ENCODE measurements around the gene KDM3A.
A peak's percentile ranks its signal among the peaks of the same experiment; 100 is the strongest.

KDM3A gene

GRCh38 chr2:86435531-86435930 is 5.6 kb upstream of the KDM3A start:
- no peak overlapping the region for H3K4me3 ChIP-seq (ENCODE audit: low read depth, low read length)
- TF ChIP-seq CTCF (IDR thresholded peaks at IDR 0.05; ENCODE audit: low read depth, low read length): no peak

- no peak overlapping the region for H3K4me3 ChIP-seq (ENCODE audit: low read depth, low read length)
- TF ChIP-seq CTCF (IDR thresholded peaks at IDR 0.05; ENCODE audit: low read depth, low read length): no peak
Measured at GRCh38 chr2:86436328-86436727, 4.8 kb upstream of the KDM3A start.

GRCh38 chr2:86439879-86440630 is 1.1 kb upstream of the KDM3A start:
- TF ChIP-seq CTCF (IDR thresholded peaks at IDR 0.05; ENCODE audit: low read depth, low read length): no peak
- 0 out of 2 replicates have a peak overlapping the region, but pooled peaks have one; percentile 11 for H3K4me3 ChIP-seq (ENCODE audit: low read depth, low read length)

- H3K4me3 ChIP-seq (ENCODE audit: low read depth, low read length): peak overlapping the region; percentile 84
- no peak for TF ChIP-seq CTCF (IDR thresholded peaks at IDR 0.05; ENCODE audit: low read depth, low read length)
Measured at GRCh38 chr2:86441392-86441881, 266 bp downstream of the KDM3A start.

- TF ChIP-seq CTCF (IDR thresholded peaks at IDR 0.05; ENCODE audit: low read depth, low read length): no peak
- peak overlapping the region; percentile 84 for H3K4me3 ChIP-seq (ENCODE audit: low read depth, low read length)
Measured at GRCh38 chr2:86441882-86442641, 891 bp downstream of the KDM3A start.

GRCh38 chr2:86442642-86443005 is 1.5 kb downstream of the KDM3A start:
- TF ChIP-seq CTCF (IDR thresholded peaks at IDR 0.05; ENCODE audit: low read depth, low read length): no peak
- H3K4me3 ChIP-seq (ENCODE audit: low read depth, low read length): peak overlapping the region; percentile 84
